GM18520 (cell line): Measurements from ENCODE around the gene PCBP2.

ENCODE experiments used
- ATAC-seq: cut with Tn5 transposase; IDR thresholded peaks from one replicate; pipeline ENCODE4 v1.9.1; 2021; ENCODE audit not compliant: unreplicated experiment

Gene PCBP2

GRCh38 chr12:53506881-53507602 lies 55.1 kb downstream of the PCBP2 start, which contains the start of gene NPFF:
TSS of gene NPFF (minus strand) at chr12:53507484. CDS start at chr12:53507474, 10 bp downstream.
- no peak for ATAC-seq

- ATAC-seq, result no peak
These were observed 55.6 kb downstream of the PCBP2 start for GRCh38 chr12:53507603-53507885.

DNA sequence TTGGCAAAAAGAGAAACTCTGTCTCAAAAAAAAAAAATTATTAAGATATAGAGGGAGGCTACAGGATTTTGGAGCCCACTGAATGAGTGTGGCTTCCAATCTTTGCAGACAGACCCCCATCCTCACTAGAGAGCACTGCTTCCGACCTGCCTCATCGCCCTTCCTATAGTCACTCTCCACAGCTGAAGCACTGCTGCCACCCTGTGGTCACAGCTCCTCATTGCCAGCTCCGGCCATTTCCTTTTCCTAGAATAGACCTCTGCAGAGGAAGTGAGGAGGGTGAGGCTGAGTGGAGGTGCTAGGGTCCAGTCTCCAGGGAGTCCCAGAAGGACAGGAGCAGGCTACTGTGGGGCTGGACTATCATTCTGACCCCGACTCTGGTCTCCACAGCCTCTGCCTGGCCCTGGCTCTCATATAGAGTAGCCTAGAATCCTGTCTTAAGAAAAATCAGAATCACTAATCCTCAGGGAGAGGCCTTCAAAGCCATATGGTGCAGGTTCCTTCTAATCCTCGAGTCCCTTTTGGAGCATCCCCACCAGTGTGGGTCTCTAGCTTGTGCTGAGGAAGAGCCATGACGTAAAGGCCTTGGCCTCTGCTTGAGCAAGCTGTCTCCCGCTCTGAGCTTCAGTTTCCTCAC lies 56.8 kb downstream of the PCBP2 start:
- ATAC-seq, result peak; percentile 77

- no peak for ATAC-seq
These were observed 58.4 kb downstream of the PCBP2 start for GRCh38 chr12:53510181-53510812.

DNA sequence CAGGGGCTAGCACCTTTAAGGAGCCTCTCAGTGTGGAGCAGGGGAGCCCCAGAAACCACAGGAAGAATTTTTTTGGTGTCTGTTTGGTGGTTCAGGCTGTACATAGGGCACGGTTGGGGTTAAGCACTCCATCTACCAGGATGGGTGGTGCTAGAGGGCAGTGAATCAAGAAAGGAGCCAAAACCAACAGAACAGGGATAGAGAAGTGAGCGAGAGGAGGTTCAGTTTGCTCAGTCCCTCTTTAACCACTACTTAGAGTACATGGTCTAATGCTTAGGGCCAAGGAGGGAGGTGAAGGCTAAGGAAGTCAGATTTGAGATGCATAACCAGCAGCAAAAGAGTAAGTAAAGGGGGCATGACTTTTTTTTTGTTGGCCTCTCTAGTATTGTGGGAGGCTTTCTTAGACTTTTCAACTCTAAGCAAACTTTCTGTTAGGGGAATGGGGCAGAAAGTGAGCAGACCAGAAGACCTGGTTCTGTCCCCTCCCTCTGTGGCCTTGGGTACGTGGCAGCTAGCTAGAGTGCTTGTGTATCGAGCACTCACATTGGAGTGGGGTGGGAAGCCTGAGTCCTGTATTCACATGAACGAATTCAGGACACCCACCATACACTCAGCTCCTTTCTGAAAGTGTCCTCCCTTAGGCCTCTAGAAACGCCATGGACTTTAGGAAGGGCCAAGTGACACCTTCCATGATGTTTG lies 62.0 kb downstream of the PCBP2 start:
- no peak for ATAC-seq

GRCh38 chr12:53514628-53515290 lies 62.9 kb downstream of the PCBP2 start:
- no peak for ATAC-seq

GRCh38 chr12:53515291-53515680 lies 63.4 kb downstream of the PCBP2 start:
- no peak for ATAC-seq

DNA sequence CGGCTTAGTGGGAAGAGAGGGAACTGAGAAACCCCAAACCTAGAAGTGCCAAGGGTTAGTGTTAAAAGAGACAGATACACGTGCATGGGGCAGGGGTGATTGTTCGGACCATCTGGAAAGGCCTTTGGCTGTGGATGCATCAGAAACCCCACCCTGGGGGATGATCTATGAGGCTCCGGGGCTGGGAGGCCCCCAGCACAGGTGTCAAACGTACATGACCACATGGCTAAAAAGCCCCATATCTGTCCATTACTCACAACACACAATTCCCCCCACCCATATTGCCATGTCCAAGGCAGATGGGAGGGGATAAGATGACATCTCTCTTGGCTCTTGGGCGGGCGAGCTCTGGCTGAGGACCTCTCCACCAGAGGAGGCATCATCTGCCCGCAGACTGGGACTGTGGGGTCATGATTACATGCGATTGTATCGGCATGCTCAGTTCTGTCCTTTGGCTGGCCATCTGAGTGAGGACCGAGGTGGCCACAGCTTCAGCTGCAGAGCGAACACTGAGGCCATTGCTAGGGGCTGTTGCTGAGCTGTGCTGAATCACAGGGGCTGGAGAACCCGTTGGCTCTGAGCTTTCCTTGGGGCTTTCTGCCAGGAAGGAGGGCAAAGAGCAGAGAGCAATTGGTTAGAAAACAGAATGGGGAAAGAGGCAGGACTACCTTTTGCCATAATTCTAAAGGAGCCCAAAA lies 65.0 kb downstream of the PCBP2 start:
- ATAC-seq, result no peak

- no peak for ATAC-seq
These were observed 66.5 kb downstream of the PCBP2 start for GRCh38 chr12:53518381-53518780.

DNA sequence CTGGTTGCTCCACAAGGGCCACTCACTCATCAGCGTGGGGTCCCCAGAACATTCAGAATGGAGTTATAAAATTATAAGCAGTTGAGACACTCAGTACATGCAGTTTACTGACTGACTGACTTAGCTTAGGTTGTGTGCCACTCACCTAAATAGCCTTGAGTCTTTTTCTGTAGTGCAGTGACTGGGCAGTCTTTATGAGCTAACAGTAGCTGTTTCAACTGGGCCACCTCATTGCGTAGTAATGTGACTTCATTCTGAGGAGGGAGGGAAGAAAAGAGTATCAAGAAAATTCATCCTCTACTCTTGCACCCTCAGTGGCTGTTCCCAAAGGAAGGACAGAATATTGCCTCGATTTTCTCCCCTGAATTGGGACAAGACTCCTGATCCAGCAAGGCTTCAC lies 71.2 kb downstream of the PCBP2 start:
- no peak for ATAC-seq

DNA sequence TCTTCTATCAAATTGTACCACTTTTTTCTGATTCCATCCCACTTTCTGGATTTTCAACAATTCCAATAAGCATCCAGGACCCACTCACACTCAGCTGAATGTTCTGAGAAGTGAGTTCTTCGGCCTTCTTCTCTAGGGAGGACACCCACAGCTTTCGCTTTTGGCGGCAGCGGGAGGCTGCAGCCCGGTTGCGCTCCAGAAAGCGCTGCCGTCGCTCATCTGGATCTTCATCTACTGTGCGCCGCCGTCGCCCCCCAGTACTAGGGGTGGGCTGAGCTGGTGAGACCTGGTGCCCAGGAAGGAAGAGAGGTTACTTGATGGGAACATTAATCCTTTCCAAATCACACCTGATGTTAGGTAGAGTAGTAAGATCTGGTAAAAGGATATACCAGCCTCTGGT lies 72.6 kb downstream of the PCBP2 start:
- no peak for ATAC-seq

GRCh38 chr12:53530061-53530460 lies 78.2 kb downstream of the PCBP2 start:
- no peak for ATAC-seq
